ENCODE measurements around the gene HIVEP3.

The HIVEP3 gene

GRCh38 chr1:41848216-41848952, 70.3 kb downstream of the HIVEP3 start (continued):
- TF ChIP-seq, protein P1, sequence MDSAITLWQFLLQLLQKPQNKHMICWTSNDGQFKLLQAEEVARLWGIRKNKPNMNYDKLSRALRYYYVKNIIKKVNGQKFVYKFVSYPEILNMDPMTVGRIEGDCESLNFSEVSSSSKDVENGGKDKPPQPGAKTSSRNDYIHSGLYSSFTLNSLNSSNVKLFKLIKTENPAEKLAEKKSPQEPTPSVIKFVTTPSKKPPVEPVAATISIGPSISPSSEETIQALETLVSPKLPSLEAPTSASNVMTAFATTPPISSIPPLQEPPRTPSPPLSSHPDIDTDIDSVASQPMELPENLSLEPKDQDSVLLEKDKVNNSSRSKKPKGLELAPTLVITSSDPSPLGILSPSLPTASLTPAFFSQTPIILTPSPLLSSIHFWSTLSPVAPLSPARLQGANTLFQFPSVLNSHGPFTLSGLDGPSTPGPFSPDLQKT (IDR thresholded peaks at IDR 0.05; ENCODE audit: borderline replicate concordance, low read depth, low read length), result no peak
- TF ChIP-seq ZNF747 (tag by site-specific recombination; IDR thresholded peaks at IDR 0.05) (no peak), KLF7 (tag by site-specific recombination; IDR thresholded peaks at IDR 0.05; ENCODE audit: borderline replicate concordance) (no peak), ZNF140 (tag by site-specific recombination; IDR thresholded peaks at IDR 0.05) (no peak), PRDM1 (tag by site-specific recombination; IDR thresholded peaks at IDR 0.05) (no peak), ZNF335 (tag by site-specific recombination; conservative IDR thresholded peaks at IDR 0.05) (no peak), TCF7L2 (IDR thresholded peaks at IDR 0.05; ENCODE audit: borderline replicate concordance, low read depth, low read length) (no peak), HOXA7 (CRISPR knock-in tag; IDR thresholded peaks at IDR 0.05; ENCODE audit: borderline replicate concordance) (no peak)
- TF ChIP-seq, protein P2, sequence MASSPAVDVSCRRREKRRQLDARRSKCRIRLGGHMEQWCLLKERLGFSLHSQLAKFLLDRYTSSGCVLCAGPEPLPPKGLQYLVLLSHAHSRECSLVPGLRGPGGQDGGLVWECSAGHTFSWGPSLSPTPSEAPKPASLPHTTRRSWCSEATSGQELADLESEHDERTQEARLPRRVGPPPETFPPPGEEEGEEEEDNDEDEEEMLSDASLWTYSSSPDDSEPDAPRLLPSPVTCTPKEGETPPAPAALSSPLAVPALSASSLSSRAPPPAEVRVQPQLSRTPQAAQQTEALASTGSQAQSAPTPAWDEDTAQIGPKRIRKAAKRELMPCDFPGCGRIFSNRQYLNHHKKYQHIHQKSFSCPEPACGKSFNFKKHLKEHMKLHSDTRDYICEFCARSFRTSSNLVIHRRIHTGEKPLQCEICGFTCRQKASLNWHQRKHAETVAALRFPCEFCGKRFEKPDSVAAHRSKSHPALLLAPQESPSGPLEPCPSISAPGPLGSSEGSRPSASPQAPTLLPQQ (tag by site-specific recombination; IDR thresholded peaks at IDR 0.05), result no peak

- Histone ChIP-seq H3K4me1 (ENCODE audit: control insufficient read depth, insufficient read depth, low read length) (no peaks in the 10 kb centered on the region; the same call in 1 of the 2 replicates), H3K4me3 (ENCODE audit: low read depth, low read length) (no peak overlapping the region), H3K36me3 (ENCODE audit: control insufficient read depth in 2 of 2, insufficient read depth in 1 of 2, low read length in 2 of 2) (no peaks in the 10 kb centered on the region), H3K27ac (ENCODE audit: extremely low read depth, low read depth, low read length) (no peak overlapping the region), H3K9me3 (ENCODE audit: control insufficient read depth, insufficient read depth, low read depth, low read length) (no peaks in the 10 kb centered on the region)
- TF ChIP-seq ZFHX2 (tag by site-specific recombination; conservative IDR thresholded peaks at IDR 0.05) (no peak), ZNF394 (tag by site-specific recombination; IDR thresholded peaks at IDR 0.05; ENCODE audit: borderline replicate concordance) (no peak), ZNF169 (tag by site-specific recombination; IDR thresholded peaks at IDR 0.05) (no peak), ZNF341 (tag by site-specific recombination; IDR thresholded peaks at IDR 0.05; ENCODE audit: low read depth) (no peak)
- TF ChIP-seq, protein P3, sequence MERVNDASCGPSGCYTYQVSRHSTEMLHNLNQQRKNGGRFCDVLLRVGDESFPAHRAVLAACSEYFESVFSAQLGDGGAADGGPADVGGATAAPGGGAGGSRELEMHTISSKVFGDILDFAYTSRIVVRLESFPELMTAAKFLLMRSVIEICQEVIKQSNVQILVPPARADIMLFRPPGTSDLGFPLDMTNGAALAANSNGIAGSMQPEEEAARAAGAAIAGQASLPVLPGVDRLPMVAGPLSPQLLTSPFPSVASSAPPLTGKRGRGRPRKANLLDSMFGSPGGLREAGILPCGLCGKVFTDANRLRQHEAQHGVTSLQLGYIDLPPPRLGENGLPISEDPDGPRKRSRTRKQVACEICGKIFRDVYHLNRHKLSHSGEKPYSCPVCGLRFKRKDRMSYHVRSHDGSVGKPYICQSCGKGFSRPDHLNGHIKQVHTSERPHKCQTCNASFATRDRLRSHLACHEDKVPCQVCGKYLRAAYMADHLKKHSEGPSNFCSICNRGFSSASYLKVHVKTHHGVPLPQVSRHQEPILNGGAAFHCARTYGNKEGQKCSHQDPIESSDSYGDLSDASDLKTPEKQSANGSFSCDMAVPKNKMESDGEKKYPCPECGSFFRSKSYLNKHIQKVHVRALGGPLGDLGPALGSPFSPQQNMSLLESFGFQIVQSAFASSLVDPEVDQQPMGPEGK (tag by site-specific recombination; IDR thresholded peaks at IDR 0.05), result no peak
- POLR2A ChIA-PET, result no interaction called here
- CTCF ChIA-PET, result interaction anchor here (0.8 kb wide), 1 partner anchor 256 kb away, joined by 4 read pairs; no protein-coding TSS in a partner anchor
Observed at GRCh38 chr1:41847733-41848132, 71.0 kb downstream of the HIVEP3 start.

GRCh38 chr1:41846625-41847405, 71.9 kb downstream of the HIVEP3 start:
- H3K9me3 ChIP-seq (ENCODE audit: control insufficient read depth, insufficient read depth, low read depth, low read length), result no peaks in the 10 kb centered on the region
- POLR2A ChIA-PET, result no interaction called here
- CTCF ChIA-PET, result no interaction called here
- no peaks in the 10 kb centered on the region for H3K36me3 ChIP-seq (ENCODE audit: control insufficient read depth in 2 of 2, insufficient read depth in 1 of 2, low read length in 2 of 2)
- no peak overlapping the region for H3K27ac ChIP-seq (ENCODE audit: extremely low read depth, low read depth, low read length)
- no peak overlapping the region for H3K4me3 ChIP-seq (ENCODE audit: low read depth, low read length)
- no peaks in the 10 kb centered on the region; the same call in 1 of the 2 replicates for H3K4me1 ChIP-seq (ENCODE audit: control insufficient read depth, insufficient read depth, low read length)
- TF ChIP-seq ZNF404 (tag by site-specific recombination; IDR thresholded peaks at IDR 0.05) (no peak), OSR2 (tag by site-specific recombination; IDR thresholded peaks at IDR 0.05) (no peak), ZNF148 (tag by site-specific recombination; IDR thresholded peaks at IDR 0.05; ENCODE audit: borderline replicate concordance) (no peak), ZNF510 (tag by site-specific recombination; IDR thresholded peaks at IDR 0.05; ENCODE audit: insufficient replicate concordance) (no peak), ZNF274 (IDR thresholded peaks at IDR 0.05; ENCODE audit: low read length) (no peak), ZNF274 (tag by site-specific recombination; IDR thresholded peaks at IDR 0.05; ENCODE audit: borderline replicate concordance) (no peak), TSHZ1 (tag by site-specific recombination; IDR thresholded peaks at IDR 0.05; ENCODE audit: borderline replicate concordance) (no peak)

All from HEK293 (cell line).